MM.1S (cell line): ENCODE data around the gene PLIN1.

Source experiments
- EZH2 ChIP-seq: fragments of 300-600 bp; sonication (generic); optimal IDR thresholded peaks from 2 replicates; pipeline ENCODE3; 2017; ENCODE audit warnings: low read depth, mild to moderate bottlenecking, antibody characterized with exemption, low read length, mixed read lengths
- EZH2phosphoT487 ChIP-seq: fragments of 300-600 bp; sonication (generic); IDR thresholded peaks from 2 replicates; pipeline ENCODE4 v1.6.1; 2018; ENCODE audit warnings: antibody characterized with exemption, low read length
- TF ChIP-seq, protein P1 (sequence below): fragments of 300-600 bp; sonication (generic); IDR thresholded peaks from 2 replicates; pipeline ENCODE4 v1.5.1; 2016; ENCODE audit warnings: antibody characterized with exemption, low read length, mixed read lengths

DNA sequence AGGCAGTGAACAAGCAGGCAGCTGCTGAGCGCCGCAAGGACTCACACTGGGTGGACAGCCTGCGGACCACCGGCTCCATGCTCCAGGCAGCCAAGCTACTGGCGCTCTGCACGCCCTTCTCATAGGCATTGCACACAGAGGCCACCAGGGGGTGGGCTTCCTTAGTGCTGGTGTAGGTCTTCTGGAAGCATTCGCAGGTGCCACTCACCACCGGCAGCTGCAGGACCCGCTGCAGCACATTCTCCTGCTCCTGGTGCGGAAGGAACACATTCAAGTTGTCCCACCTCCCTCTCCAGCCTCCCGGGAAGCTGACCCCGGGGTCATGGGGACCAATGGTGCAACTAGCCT lies 6.0 kb downstream of the PLIN1 start:
- TF ChIP-seq, protein P1, sequence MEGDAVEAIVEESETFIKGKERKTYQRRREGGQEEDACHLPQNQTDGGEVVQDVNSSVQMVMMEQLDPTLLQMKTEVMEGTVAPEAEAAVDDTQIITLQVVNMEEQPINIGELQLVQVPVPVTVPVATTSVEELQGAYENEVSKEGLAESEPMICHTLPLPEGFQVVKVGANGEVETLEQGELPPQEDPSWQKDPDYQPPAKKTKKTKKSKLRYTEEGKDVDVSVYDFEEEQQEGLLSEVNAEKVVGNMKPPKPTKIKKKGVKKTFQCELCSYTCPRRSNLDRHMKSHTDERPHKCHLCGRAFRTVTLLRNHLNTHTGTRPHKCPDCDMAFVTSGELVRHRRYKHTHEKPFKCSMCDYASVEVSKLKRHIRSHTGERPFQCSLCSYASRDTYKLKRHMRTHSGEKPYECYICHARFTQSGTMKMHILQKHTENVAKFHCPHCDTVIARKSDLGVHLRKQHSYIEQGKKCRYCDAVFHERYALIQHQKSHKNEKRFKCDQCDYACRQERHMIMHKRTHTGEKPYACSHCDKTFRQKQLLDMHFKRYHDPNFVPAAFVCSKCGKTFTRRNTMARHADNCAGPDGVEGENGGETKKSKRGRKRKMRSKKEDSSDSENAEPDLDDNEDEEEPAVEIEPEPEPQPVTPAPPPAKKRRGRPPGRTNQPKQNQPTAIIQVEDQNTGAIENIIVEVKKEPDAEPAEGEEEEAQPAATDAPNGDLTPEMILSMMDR, result peak; percentile 56
- TF ChIP-seq EZH2 (no peak), EZH2phosphoT487 (no peak)
